Brain microvascular endothelial cell (primary cell): ENCODE data around the gene FILIP1.
A peak's percentile ranks its signal among the peaks of the same experiment; 100 is the strongest.

Experiments
- DNase-seq: peaks from one replicate; pipeline ENCODE4 v3.0.0-alpha.2; 2020
- H3K27ac ChIP-seq: fragments of 250-450 bp; sonication (Bioruptor Pico); 2 replicates; pipeline ENCODE4 v1.5.1; 2020; ENCODE audit warnings: mild to moderate bottlenecking, moderate library complexity
- H3K27me3 ChIP-seq: fragments of 250-450 bp; sonication (Bioruptor Pico); replicated peaks from 2 replicates; pipeline ENCODE4 v1.5.1; 2020; ENCODE audit warnings: mild to moderate bottlenecking
- H3K36me3 ChIP-seq: fragments of 250-450 bp; sonication (Bioruptor Pico); replicated peaks from 2 replicates; pipeline ENCODE4 v1.5.1; 2020; ENCODE audit warnings: mild to moderate bottlenecking
- H3K4me3 ChIP-seq: 2 replicates; pipeline ENCODE4 v1.5.1; 2011; ENCODE audit warnings: low read depth, mild to moderate bottlenecking, control low read depth, low read length, moderate library complexity
- CTCF ChIP-seq: IDR thresholded peaks from 2 replicates; pipeline ENCODE4 v1.5.1; 2011; ENCODE audit warnings: low read depth, mild to moderate bottlenecking, moderate library complexity, low read length, control low read depth, inconsistent platforms; ENCODE audit errors: missing control alignments
- in situ Hi-C: cut with HindIII; loops from 2 replicates; pipeline ENCODE4 v1.10.0; 2017; ENCODE audit warnings: low sequenced_read_pairs, low pct_ligation_motif_present

FILIP1 gene

GRCh38 chr6:75393806-75394205 is 99.8 kb downstream of the FILIP1 start:
- no peaks in the 10 kb centered on the region for H3K27me3 ChIP-seq
- in situ Hi-C loops = no loop called here
- no peak for TF ChIP-seq CTCF
- no peaks in the 10 kb centered on the region for H3K36me3 ChIP-seq
- H3K27ac ChIP-seq = no peak overlapping the region
- DNase-seq = no peak
- H3K4me3 ChIP-seq = no peak overlapping the region

GRCh38 chr6:75391276-75391675 is 102.3 kb downstream of the FILIP1 start:
- Histone ChIP-seq H3K4me3 (no peak overlapping the region), H3K27me3 (no peaks in the 10 kb centered on the region), H3K36me3 (no peaks in the 10 kb centered on the region), H3K27ac (no peak overlapping the region)
- TF ChIP-seq CTCF = no peak
- in situ Hi-C loops = no loop called here
- no peak for DNase-seq

- TF ChIP-seq CTCF = no peak
- in situ Hi-C loops = no loop called here
- peak; percentile 70 for DNase-seq
- Histone ChIP-seq H3K36me3 (no peaks in the 10 kb centered on the region), H3K27ac (no peak overlapping the region), H3K4me3 (no peak overlapping the region), H3K27me3 (no peaks in the 10 kb centered on the region)
Measured at GRCh38 chr6:75386050-75386770, 107.4 kb downstream of the FILIP1 start.

- Histone ChIP-seq H3K27me3 (no peaks in the 10 kb centered on the region), H3K36me3 (no peaks in the 10 kb centered on the region), H3K4me3 (no peak overlapping the region), H3K27ac (no peak overlapping the region)
- no peak for TF ChIP-seq CTCF
- DNase-seq = no peak
- in situ Hi-C loops = no loop called here
Measured at GRCh38 chr6:75384116-75384515, 109.5 kb downstream of the FILIP1 start.

GRCh38 chr6:75382634-75382900 is 111.0 kb downstream of the FILIP1 start:
- Histone ChIP-seq H3K27ac (no peak overlapping the region), H3K27me3 (no peaks in the 10 kb centered on the region), H3K4me3 (no peak overlapping the region), H3K36me3 (no peaks in the 10 kb centered on the region)
- TF ChIP-seq CTCF = no peak
- DNase-seq = no peak
- in situ Hi-C loops = no loop called here

- in situ Hi-C loops = no loop called here
- TF ChIP-seq CTCF = no peak
- no peaks in the 10 kb centered on the region for H3K27me3 ChIP-seq
- H3K4me3 ChIP-seq = no peak overlapping the region
- H3K27ac ChIP-seq = no peak overlapping the region
- DNase-seq = peak; percentile 16
- H3K36me3 ChIP-seq = no peaks in the 10 kb centered on the region
Measured at GRCh38 chr6:75381877-75382633, 111.5 kb downstream of the FILIP1 start.
